T-helper 2 cell treated with Interferon-gamma antibody and Interleukin-4, amounts not matched to agents 100 ng/mL and 5 ng/mL, for 36 hours (primary cell): ENCODE results near the gene MYO1F. TPM values are rescaled to one million over a fixed set of nuclear protein-coding genes. Genes with fewer than 3 reads are reported as not detected.

Experiments used
- intact Hi-C: fragments of 100-400 bp; cut with micrococcal nuclease; formaldehyde crosslinking; loops from one replicate; pipeline ENCODE4 v1.15.1; 2023
- total RNA-seq: library from RNA; stranded (reverse); gene quantifications from 2 replicates; pipeline ENCODE4 v1.2.3, GENCODE V29; 2022

MYO1F gene
- total RNA-seq, 1 donor from 2014 or later, result 385 TPM

DNA sequence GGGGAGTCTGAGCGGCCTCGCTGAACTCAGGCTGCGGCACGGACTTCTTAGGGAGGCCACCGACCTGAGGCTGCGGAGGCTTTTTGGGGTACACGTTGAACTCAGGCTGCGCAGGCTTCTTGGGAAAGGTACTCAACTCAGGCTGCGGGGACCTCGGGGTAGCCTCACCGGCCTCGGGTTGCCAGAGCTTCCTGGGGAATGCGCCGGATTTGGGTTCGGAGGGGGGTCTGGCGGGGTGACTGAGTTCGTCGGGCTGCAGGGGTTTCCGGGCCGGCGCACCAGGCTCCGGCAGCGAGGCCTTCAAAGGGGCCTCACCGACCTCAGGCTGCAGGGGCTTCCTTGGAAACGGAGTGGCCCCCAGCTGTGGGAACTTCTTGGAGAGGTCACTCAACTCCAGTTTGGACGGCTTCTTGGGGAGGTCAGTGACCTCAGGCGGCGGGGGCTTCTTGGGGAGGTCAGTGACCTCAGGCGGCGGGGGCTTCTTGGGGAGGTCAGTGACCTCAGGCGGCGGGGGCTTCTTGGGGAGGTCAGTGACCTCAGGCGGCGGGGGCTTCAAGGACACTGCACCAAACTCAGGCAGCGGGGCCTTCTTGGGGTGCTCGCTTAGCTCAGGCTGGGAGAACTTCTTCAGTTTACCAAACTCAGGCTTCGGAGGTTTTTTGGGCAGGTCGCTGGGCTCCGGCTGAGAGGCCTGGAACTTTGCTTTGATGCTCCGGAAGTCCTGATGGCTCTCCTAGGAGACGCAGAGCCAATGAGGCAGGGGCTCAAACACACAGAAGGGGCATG is 78.0 kb downstream of the MYO1F start:
- intact Hi-C loops, result no loop called here

DNA sequence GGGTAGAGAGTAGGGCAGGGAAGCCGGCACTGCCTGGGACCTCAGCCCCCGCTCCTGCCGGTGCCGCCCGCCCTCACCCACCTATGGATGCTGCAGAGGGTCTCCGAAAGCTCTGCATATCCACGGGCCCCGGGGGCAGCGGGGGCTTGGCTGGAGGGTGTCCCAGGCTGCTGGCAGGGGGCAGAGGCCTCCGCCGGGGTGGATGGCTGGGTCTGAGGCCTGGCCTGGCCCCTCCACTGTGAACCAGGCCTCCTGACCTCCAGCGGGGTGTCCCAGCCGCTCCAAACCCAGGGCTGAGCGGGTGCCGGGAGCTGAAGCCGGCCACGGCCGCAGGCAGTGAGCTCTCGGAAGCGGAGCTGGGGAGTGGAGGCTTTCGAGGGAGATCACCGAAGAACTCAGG is 78.9 kb downstream of the MYO1F start:
- intact Hi-C loops, result no loop called here

DNA sequence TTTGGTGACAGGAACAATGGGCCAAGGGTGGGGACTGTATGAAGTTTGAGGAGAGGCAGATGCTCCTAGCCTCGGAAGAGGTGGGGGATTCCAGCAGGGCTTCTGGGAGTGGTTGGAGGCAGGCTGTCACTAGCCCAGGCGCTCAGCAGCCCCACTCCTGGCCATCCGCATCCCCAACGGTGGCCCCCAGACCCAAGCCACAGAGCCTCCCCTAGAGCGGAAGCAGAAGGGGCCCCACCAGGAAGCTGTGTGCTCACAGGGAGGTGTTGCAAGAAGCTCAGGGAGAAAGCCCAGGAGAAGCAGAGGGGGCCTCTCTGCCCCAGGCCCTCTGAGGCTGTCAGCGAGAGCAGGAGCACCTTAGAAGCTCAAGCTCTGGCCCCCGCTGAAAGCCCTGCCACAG is 83.1 kb downstream of the MYO1F start:
- intact Hi-C loops, result no loop called here

DNA sequence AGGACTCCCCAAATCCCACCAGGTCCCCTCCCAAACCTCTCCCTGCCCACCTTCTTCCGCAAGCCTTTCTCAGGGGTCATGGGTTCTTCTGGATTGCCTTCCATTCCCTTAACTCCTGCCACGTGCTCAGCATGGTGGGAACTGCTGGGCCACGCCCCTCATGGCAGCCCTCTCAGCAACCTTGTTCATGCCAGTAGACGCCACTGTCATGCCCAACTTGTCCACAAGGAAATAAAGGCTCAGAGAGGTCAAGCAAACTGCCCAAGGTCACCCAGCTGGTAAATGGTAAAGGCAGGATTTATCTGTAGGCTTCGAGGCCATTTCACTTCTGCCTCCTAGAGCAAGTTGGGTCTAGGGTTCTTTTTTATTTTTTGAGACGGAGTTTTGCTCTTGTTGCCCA is 85.7 kb downstream of the MYO1F start:
- intact Hi-C loops, result no loop called here

DNA sequence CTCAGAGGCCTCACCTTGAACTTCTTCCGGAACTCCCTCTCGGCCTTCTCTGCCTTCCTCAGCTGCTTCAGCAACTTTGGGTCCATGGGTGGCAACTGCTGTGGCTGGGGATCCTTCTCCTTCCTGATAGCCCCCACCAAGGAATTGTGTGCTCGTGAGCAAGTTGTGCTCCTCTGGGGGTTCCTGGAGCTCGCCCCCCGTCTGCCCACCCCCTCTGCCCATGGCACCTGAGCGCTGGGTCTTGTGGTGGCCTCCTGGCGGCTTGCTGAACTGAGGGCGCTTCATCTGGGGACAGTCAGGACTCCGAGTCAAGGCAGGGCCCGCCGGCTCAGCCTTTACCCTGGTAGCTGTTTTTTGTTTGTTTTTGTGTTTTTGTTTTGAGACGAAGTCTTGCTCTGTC is 86.4 kb downstream of the MYO1F start:
- intact Hi-C loops, result no loop called here

DNA sequence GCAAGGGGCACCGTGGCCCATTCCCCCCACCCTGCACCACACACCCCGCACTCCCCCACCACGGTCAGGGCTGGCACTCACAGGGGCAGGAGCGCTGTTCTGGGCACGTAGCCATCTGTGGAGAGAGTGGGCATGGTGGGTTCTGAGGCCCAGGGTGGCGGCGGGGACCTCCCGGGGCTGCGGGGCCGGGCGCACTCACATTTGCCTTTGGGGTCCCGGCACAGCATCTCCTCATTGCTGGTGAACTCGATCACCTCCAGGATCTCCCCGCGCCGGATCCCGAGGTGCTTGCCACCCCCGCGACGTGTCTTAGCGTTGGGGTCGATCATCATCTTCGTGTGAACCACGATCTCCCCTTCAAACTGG is 86.9 kb downstream of the MYO1F start:
- intact Hi-C loops, result no loop called here

DNA sequence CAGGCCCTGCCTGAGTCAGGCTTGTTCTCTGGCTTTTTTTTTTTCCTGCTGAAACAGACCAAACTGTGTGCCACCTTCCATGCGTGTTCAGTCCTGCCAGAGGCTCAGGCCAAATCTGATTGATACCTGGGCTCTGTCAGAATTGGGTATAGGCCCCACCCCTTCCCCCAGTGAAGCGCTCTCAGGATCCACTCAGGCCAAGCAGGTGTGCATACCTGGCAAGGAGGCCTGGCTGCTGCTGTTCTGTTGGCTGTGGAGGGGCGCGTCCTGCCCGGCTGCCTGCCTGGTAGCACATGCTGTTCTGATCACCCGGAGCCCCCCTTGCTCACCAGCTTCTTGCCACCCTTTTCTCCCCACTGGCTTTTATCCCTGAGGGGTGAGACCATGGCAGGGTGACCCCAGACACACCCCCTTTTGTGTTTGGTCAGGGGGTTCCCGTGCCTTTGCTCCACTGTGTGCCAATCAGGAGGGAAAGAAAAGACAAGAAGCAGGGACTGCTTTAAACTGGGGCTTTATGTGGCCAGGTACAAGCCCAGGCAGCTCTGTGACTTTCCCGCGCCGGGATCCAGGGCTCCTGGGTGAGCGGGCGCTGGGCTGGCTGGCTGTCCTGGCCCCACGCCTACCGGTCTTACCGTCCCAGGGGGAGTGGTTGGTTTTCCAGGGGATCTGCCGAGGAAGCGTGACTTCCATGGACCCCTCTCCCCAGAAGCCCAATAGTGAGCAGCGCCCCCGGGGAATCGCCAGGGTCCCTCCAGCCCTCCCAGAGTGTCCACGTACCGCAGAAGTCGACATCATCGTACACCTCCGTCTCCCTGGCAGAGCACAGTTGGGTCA is 87.5 kb downstream of the MYO1F start:
- intact Hi-C loops, result no loop called here

DNA sequence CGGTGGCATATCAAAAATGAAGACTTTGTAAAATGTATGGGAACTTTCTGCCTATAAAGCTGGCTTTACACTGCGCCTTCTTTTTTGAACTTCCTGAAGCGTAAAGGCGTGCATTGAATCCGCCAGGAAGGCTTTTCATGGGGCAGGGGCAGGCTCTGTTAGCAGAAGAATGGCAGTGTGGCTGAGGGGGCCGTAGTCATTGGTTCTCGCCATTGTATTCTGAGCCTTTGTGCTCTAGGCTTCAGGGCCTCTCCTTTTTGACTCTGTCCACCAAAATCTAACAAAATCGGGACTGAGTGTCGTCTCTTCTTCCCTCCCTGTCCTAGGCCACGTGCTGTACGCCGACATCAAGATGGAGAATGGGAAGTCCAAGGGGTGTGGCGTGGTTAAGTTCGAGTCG is 88.9 kb downstream of the MYO1F start:
- intact Hi-C loops, result no loop called here

DNA sequence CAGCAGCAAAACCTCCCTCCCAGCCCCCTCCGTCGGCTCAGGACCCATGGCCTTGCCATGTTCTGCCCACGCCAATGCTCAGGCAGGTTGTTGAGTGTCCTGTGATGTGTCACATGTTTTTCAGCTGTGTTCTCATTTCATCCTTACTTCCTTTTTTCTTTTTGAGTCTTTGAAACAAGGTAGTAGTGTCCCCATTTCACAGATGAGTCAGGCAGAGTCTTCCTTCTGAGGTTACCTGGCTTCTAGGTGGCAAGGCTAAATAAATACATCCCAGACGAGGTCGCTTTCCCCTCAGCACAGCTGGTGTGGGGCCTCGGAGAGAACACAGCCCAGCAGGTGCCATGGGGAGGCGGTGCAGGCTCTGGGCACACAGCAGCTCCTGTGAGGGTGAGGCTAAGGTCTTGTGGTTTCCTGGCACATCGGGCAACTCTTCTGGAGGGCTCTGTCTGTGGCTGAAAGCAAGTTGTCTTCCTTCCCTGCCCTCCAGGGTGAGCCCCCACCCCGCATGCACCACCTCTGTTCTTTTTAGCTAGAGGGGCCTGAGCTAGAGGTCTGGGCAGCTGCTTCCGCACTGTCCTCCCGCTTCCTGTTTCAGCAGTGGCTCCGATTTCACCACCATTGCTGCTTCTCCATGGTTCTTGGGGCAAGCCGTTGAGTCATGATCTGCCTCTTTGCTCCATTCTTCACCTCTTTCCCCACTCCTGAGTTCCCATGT is 89.9 kb downstream of the MYO1F start:
- intact Hi-C loops, result loop anchor here (1.0 kb wide), 1 partner anchor 30 kb away; no protein-coding TSS in a partner anchor

DNA sequence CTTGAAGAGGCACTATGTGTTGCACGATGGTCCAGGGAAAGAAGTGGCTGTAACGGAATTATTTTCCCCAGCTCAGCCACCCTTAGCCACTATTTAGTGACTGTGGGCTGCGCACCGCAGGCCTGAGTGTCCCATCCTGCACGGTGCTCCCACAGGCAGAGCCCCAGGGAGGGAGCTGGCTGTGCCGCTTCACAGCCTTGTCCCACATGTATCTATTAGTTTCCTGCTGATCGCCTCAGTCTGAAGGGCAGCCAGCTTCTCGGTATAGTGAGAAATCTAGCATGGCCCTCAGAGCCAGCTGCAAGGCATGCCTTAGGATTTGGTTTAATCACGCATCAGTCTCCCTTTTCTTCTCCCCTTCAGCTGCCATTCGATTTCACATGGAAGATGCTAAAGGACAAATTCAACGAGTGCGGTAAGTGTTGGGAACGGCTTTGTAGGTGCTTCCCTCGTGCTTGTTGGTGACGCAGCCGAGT is 90.5 kb downstream of the MYO1F start:
- intact Hi-C loops, result loop anchor here (1.0 kb wide), 1 partner anchor 31 kb away; no protein-coding TSS in a partner anchor

DNA sequence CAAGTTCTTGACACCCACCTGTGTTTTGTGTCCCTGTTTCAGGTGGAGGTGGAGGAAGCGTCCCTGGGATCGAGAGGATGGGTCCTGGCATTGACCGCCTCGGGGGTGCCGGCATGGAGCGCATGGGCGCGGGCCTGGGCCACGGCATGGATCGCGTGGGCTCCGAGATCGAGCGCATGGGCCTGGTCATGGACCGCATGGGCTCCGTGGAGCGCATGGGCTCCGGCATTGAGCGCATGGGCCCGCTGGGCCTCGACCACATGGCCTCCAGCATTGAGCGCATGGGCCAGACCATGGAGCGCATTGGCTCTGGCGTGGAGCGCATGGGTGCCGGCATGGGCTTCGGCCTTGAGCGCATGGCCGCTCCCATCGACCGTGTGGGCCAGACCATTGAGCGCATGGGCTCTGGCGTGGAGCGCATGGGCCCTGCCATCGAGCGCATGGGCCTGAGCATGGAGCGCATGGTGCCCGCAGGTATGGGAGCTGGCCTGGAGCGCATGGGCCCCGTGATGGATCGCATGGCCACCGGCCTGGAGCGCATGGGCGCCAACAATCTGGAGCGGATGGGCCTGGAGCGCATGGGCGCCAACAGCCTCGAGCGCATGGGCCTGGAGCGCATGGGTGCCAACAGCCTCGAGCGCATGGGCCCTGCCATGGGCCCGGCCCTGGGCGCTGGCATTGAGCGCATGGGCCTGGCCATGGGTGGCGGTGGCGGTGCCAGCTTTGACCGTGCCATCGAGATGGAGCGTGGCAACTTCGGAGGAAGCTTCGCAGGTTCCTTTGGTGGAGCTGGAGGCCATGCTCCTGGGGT is 91.5 kb downstream of the MYO1F start:
- intact Hi-C loops, result no loop called here

DNA sequence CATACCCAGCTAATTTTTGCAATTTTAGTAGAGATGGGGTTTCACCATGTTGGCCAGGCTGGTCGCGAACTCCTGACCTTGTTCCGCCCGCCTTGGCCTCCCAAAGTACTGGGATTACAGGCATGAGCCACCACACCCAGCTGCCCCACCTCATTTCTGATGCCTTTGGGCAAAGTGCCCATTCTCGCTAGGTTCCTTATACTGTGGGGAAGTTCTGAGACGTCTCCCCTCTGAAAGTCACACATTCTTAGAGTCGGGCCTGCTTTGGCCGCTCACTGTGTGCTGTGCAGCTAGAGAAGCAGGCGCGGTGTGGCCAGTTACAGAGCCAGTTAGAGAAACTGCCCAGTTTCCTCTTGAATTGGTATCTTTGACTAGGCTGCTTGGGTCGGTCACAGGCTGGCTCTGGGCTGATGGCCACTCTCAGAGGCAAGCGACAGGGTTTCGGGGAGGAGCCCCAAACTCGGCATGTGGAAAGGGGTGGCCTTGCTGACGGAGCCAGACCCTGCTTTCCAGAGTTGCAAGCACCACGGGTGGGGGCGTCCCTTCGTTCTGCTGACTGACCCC is 92.8 kb downstream of the MYO1F start:
- intact Hi-C loops, result no loop called here

DNA sequence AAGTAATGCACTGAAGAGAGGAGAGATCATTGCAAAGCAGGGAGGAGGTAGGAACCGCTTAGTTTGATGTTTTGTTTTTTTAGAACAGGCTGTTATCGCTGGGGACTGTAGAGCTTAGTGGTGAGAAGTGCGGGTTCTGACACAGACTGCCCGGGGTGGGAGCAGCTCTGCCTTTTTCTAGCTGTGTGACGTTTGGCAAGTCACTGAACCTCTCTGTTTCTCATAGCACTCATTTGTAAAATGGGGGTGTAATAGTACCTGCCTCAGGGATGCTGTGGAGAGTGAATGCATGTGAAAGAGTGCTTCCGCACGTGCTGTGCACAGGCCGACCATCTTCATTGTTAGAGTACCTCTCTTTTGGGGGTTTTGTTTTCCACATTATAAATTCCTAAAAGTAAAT is 94.1 kb downstream of the MYO1F start:
- intact Hi-C loops, result no loop called here

DNA sequence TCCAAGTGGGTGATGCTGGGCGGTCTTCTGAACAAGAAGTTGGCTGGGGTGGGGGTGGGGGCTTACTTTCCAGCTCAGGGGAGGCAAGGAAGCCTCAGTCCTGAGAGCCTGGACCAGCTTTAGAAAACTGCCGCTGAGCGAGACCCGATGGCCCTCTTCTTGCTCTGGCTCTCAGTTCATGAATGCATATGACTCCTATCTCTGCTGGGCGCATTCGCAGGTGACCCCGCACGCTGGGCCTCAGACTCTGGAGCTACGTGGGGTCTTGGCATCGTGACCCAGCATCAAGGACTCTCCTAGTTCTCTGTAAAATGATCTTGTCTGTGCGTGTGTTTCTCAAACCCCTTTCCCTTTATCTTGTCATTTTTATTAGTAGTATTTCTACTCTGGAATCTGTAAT is 94.5 kb downstream of the MYO1F start:
- intact Hi-C loops, result no loop called here

DNA sequence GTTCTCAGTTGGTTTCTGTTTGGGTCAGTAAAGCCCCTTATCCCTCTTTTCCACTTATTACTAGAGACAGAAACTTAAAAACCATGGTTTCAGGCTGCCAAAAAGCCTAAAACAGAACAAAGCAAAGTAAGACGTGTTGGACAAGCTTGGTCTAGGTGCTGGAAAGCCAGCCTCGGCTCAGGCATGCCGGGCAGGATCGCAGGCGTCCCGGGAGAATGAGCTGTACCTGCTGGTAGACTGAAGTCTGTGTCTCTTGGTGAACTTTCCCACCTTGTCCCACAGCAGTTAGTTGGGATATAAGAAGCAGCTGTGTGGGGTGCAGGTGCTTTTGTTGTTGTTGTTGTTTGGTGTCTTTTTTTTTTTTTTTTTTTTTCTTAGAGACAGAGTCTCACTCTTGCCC is 95.6 kb downstream of the MYO1F start:
- intact Hi-C loops, result no loop called here

DNA sequence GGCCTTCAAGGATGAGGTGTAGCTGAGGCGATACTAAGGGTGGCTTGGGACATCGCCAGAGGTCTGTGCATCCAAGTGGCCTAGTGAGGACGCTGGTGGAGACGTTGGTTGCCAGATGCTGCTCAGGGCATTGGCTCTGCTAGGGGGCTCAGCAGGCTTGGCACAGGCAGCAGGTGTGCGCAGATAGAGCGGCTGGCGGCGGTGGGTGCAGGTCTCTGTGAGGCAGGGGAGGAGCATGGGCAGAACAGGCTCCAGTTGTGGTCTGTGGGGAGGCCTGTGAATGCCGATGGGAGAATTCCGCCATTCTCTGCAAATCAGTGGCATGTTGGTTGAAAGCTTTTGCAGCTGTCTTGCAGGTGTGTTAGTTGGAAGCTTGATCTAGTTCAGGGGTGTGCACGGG is 96.0 kb downstream of the MYO1F start:
- intact Hi-C loops, result no loop called here

DNA sequence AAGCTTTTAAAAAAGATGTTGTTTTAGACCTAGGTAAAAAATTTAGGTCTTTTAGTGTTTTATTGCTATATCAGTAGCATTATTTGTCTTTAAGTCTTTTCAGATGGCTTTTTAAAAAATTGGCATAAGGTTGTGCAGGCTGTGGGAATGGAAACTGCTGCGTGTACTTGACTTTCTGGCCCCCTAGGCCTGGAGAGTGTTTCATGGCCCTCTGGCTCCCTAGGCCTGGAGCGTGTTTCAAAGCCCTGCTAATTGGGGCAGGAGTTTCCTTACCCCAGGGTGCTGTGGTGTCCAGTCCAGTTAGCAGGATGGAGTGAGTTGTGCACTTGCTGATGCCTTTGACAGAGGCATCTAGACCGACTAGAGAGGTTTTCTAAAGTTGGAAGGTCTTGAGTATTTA is 98.6 kb downstream of the MYO1F start:
- intact Hi-C loops, result no loop called here

DNA sequence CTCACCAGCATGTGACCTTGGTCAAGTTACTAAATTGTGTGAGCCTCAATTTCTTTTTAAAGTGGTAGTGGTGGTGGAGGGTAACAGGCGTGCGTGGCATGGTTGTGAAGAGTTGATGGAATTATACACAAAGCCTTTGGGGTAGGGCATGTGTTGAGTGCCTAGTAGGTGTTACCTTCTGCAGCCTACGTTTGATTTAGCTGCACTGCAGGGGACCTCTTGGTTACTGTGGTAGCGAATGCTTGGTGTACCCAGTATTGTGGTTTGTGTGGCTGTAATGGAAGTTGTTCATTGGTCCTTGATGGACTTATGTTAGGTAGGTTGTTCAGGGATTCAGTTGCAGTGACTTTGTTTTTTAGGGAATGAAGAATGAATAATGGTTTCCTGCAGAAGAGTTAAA is 99.4 kb downstream of the MYO1F start:
- intact Hi-C loops, result no loop called here

DNA sequence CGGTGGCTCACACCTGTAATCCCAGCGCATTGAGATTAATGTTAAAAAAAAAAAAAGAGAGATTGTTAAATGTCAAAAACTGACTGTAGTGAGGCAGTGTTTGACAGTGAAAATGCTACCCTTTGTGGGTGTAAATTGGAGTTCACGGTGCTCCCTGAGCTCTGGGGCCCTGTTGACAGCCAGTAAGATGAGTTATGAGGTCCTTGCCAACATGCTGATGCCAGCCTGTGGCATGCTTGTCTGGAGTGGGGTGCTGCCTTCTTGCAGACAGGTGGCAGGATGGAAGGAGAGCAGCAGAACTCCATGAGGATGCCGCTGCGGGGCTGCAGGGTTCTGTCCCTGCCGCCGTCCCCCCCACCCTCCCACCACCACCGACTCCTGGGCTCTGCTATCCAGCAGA is 100.7 kb downstream of the MYO1F start:
- intact Hi-C loops, result no loop called here

DNA sequence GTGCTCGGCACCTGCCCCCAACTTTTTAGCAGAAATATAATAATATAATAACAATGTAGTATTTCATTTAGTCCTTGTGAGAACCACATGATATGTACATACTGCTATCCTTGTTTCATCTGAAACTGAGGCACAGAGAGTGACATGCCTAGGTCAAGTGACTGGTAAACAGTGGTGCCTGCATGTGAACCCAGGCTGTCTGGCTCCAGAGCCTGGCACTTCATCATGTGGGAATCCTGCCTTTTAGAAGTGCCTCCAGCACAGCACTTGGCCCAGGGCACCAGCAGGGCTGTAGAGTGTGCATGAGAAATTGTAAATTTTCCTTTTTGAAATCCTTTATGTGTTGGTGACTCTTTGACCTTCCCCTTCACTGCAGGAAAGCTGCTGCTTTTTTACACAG is 102.2 kb downstream of the MYO1F start:
- intact Hi-C loops, result no loop called here
